HG02642 (cell line): ENCODE results near the gene EPHA5.

ENCODE experiments used
- ATAC-seq: cut with Tn5 transposase; IDR thresholded peaks from one replicate; pipeline ENCODE4 v1.9.1; 2021; ENCODE audit warnings: mild to moderate bottlenecking; ENCODE audit not compliant: unreplicated experiment, poor library complexity

Gene EPHA5

GRCh38 chr4:65510976-65511375 is 159.3 kb downstream of the EPHA5 start:
- ATAC-seq: no peak

DNA sequence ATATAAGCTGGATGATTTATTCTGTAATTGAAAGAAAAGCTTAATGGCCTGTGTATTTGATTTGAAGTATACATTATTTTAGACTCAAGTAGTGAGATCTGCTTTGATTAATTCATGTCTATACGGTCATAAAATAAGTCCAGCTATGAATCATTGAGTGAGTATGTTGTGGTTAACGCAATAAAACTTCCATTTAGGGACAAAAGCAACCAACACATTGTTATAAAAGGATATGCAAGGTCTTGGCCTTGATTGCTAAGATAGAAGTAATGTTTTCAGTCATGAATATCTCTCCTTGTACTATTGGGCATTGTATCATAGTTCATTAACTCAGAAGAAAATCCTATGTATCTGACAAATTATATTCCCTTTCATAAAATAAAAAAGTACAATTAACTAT is 162.1 kb downstream of the EPHA5 start:
- ATAC-seq: no peak

GRCh38 chr4:65502131-65502701 is 168.1 kb downstream of the EPHA5 start:
- no peak for ATAC-seq

DNA sequence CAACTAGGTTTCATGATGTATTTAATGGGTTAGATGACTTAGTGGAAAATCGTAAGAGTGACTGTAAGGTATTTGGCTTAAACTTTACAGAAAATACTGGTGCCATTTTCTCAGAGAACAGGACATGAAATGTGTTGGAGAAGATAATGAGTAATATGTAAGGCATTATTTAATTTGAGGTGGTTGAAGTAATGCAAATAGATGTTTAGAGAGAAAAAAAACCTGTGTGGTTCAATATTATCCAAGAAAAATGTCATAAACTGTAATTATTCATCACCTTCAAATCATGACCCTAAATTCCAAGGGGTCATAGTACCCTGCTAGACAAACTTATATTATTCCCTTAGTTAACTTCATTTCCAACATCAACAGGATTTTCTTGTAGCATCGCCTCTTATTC is 171.7 kb downstream of the EPHA5 start:
- no peak for ATAC-seq

- no peak for ATAC-seq
These were observed 174.8 kb downstream of the EPHA5 start for GRCh38 chr4:65495439-65495838.

DNA sequence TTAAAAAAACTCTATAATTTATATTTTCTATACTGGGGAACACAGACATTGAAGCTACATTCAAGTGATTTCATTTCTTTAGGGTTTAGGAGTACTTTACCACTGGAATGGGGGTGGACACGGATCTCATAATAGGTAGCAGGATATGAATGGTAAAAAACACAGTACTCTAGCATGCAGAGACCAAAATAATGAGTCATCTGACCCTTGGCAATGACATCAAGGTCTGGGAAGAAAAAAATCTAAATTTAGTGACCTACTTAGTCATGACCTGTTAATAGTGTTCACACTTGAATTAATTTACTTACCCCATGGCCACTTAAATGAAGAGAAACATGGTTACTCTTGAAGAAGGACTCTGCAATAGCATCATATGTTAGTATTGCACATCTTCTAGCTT is 187.9 kb downstream of the EPHA5 start:
- ATAC-seq: no peak

DNA sequence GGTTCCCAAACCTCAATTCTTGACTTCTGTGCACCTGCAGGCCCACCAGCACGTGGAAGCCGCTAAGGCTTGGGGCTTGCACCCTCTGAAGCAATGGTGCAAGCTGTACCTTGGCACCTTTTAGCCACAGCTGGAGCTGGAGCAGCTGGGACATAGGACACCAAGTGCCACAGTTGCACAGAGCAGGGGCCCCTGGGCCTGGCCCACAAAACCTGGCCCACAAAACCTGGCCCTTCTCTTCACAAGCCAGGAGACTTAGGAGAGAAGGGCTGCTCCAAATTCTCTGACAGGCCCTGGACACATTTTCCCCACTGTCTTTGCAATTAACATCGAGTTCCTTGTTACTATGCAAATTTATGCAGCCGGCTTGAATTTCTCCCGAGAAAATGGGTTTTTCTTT is 197.8 kb downstream of the EPHA5 start:
- ATAC-seq: no peak

- no peak for ATAC-seq
These were observed 203.1 kb downstream of the EPHA5 start for GRCh38 chr4:65467068-65467680.

DNA sequence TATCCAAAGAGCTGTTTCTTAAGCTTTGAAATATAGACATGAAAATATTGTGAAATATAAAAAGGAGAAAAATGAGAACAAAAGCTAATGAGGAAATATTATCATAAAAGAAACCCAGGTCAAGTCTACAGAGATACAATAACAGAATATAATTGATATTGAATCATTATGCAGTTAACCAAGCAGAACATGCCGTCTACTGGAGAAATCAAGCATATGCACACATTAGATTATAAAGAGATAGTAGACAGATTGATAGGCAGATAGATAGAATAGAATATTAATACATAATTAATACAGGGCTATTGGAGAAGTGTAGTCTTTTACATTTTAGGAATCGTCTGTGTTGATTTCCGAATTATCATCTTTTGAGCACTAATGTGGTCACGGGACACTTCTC is 208.5 kb downstream of the EPHA5 start:
- no peak for ATAC-seq

DNA sequence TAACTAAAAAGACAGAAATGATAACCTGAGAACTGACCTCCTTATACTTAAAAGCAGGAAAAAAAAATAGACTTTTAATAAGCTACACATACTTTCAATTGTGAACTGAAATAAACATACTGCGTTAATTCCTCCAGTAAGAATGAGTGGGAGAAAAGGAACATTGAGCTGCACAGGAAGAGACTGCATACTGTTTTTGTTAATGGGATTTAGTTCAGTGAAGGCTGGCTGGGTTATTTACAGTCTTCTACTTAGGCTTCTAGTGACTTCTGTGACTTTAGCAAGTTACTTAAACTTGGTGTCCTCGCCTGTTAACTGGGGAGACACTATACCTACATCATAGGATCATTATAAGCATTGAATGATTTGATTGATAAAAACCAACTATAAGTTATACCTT is 213.3 kb downstream of the EPHA5 start:
- no peak for ATAC-seq

DNA sequence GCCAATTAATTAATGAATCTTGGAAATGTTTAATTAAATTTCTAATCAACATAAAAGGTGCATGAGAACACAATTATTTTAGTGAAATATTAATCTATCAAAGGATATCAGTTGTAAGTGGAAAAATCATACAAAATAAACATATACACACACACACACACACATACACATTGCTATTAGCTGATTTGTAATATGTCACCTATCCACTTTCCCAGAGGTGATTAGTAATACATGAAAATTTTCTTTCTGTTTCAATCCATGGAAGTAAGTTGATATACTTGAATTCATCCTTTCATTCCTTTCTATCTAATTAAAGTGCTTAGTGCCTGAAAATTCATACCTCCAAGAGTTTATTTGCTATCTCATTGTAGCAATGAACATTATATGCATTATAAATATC is 213.7 kb downstream of the EPHA5 start:
- no peak for ATAC-seq

- no peak for ATAC-seq
These were observed 216.9 kb downstream of the EPHA5 start for GRCh38 chr4:65453398-65453797.

GRCh38 chr4:65450899-65451298 is 219.4 kb downstream of the EPHA5 start:
- no peak for ATAC-seq

DNA sequence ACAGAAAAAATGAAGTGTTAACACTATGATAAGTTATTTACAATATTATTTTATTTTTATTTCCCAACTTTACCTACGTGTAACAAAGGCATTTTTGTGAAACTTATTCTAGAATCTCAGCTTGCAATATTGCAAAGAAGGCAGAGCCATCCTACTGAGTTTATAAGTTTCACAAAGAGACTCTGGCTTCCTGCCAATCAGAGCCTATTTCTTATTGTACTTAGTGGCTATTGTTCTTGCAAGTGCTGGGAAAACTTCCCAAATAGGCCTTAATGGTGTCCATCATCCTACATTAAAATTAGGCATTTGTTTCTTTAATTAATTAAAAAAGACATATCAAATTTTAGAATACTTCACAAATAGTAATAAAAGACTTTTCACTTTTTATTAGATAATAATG is 233.2 kb downstream of the EPHA5 start:
- no peak for ATAC-seq

DNA sequence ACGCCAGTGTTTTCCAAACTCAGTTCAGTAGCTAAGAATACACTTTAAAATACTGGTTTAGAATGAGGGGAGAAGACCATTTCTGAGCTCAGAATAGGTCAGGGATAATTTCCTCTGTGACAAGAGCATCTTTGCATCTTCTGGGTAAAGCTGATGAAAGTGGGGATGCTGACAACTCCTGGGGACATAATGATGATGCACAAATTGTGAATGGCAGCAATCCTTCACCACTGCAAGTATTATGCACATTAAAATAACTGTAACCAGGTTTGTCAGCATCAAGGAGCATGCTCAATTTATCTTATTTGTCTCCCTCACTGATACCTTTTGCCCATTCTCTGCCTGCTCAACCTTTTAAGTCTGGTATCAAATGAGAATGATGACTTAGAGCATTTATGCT is 248.2 kb downstream of the EPHA5 start:
- no peak for ATAC-seq

DNA sequence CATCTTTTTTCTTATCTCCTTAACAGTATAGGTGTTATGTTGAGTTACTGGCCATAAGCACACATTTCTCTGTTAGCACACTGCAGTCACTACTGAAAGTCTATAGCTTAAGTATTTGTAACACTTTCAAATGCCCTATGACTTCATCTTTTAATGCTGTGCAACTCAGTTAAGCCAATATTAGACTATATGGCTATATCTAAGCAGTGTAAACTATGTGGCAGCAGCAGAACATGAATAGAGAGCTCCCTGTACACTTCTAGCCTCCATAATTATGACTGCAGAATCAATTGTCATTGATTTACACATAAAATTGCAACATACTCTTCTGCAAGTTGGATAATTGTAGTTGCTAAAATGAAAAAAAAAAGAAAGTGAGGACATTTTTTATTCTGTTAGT is 250.3 kb downstream of the EPHA5 start:
- ATAC-seq: no peak

GRCh38 chr4:65416891-65417290 is 253.4 kb downstream of the EPHA5 start:
- no peak for ATAC-seq

DNA sequence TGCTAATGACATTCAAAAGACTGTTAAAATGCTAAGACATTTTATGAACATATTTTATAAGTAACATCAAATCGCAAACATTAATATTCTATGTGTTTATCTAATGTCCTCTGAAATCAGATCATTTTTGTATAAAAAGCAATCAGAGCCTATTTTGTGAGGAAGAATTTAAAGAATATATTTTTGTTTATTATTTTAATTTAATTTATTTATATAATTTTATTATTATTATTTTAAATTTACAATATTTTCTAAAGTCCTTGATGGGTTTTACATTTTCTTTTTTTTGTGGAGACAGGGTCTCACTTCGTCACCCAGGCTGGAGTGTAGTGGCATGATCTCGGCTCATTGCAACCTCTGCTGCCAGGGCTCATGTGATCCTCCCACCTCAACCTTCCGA is 262.8 kb downstream of the EPHA5 start:
- ATAC-seq: no peak

- no peak for ATAC-seq
These were observed 269.2 kb downstream of the EPHA5 start for GRCh38 chr4:65401083-65401482.

DNA sequence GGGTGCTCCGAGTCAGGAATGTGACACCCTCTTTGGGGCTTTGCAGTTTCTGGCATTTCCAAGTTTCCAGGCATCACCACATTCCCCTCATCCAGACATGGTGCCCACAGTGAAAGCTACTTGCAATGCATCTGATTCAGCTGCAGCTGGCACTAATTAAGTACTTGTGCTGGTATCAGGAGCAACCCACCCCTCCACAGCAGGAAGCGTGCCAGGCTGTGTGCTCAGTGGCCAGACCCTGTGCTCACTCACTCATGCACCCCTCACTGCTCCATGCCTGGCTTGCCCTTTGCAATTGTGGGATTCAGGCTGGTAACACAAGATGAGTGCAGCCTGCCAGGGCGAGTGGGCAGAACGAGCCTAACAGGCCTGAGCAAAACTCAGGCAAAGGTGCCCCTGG is 271.2 kb downstream of the EPHA5 start:
- ATAC-seq: no peak

DNA sequence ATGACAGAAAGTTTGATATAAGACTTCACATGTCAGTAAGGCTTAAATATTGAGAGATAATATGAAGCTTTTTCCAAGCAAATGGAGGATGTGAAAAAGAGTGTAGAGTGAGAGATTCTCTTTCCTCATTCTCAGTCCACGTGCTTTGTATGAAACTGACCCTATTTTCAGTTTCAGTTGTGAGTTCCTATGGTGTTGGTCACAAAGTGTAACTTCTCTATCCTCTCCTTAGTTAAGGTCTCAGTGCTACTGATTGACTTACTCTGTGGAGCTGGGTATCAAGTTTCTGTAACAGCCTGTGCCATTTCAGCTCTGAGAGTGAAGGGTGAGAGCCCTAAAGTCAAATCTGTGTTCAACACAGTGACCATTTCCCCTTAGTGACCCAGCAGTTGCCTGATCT is 277.2 kb downstream of the EPHA5 start:
- no peak for ATAC-seq

DNA sequence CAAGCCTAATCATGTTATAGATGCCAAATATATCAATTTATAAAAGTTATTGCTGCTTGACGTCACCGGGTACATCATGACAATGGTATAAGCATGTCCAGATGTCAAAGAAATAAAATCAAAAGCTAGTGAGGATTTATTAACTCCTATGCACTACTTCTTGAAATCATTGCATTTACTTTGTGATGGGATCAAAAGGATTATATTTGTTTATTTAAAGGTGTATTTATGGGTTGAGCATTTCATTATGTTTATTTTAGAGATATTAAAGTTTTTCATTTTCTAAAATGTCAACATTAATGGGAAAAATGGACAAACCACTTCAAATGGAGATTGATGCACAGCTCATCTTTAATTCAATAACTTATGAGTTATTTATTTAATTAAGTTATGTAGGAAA is 277.8 kb downstream of the EPHA5 start:
- no peak for ATAC-seq

- ATAC-seq: no peak
These were observed 278.5 kb downstream of the EPHA5 start for GRCh38 chr4:65391814-65392213.
